Peyer's patch (tissue), 4 donors: Measurements from ENCODE around the gene SPIN2A.
"Not testable (repeated sequence)": the region's sequence is repeated elsewhere in the genome, so short reads cannot be mapped to it uniquely, and the experiment has no call there.

ENCODE experiments used
- CTCF ChIP-seq, 6 experiments: fragments of 450-650 bp in 4 of 6; fragments of 200-600 bp in 2 of 6; sonication (generic) in 1 of 6; IDR thresholded peaks; one replicate each; pipeline ENCODE4 v1.5.1; 2017 to 2019; ENCODE audit warnings: antibody characterized with exemption in 6 of 6, mild to moderate bottlenecking in 3 of 6, moderate library complexity in 1 of 6
- POLR2A ChIP-seq, 2 donors: fragments of 450-650 bp; IDR thresholded peaks; one replicate each; pipeline ENCODE4 v1.5.1; 2017; ENCODE audit warnings: antibody characterized with exemption in 2 of 2, mild to moderate bottlenecking in 2 of 2, moderate library complexity in 2 of 2

DNA sequence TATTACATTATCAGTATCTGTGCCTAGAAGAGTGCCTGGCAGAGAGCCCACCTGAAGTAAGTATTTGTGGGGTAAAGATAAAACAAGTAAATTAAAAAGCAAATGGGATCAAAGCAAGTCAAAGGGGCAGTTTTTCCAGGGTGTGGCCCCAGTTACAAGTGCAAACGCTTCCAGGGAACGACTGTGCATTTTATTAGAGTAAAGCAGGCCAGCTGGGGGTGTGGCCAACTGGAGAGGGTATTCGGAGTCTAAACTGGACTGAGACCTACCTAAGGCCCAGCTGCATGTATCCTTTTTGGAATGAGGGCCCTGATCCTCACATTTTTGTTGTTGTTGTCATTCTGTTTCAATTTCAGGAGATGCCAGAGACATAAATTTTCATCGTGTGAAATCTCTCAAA is 19.6 kb downstream of the SPIN2A start:
- not testable (repeated sequence) for TF ChIP-seq POLR2A, CTCF (IDR thresholded peaks at IDR 0.05)
